Measurements from ENCODE around the gene RGS1. TPM values are rescaled to one million over a fixed set of nuclear protein-coding genes. Genes with fewer than 3 reads are reported as not detected.

RGS1 gene
- total RNA-seq, 1 experiment from 2014 or later, result not detected

GRCh38 chr1:192589813-192590212, 14.2 kb downstream of the RGS1 start:
- H3K79me1 ChIP-seq (ENCODE audit: insufficient read depth, low read depth, low read length, poor library complexity, severe bottlenecking), result no peaks in the 10 kb centered on the region
- no peaks in the 10 kb centered on the region for H3K9me3 ChIP-seq (ENCODE audit: control insufficient read depth, low read depth, low read length)
- H4K8ac ChIP-seq (replicated peaks; ENCODE audit: insufficient read length, low read depth, low read length), result no peak overlapping the region
- TF ChIP-seq CTCF (conservative IDR thresholded peaks at IDR 0.05), result no peak
- no peak overlapping the region for H3K4me3 Mint-ChIP-seq
- WGBS (ENCODE audit: extremely low coverage, insufficient read length, low lambda C conversion rate), result no CpG with 5 or more reads among the region's 3 CpGs
- H3K23me2 ChIP-seq (ENCODE audit: insufficient read length, low read depth, low read length, poor library complexity, severe bottlenecking), result no peaks in the 10 kb centered on the region
- H3K79me2 ChIP-seq (ENCODE audit: insufficient read depth, low read length), result no peaks in the 10 kb centered on the region
- H2AK5ac ChIP-seq (ENCODE audit: insufficient read length, low read length), result no peak overlapping the region
- no peak overlapping the region for H3T11ph ChIP-seq (ENCODE audit: low read length)
- no peak overlapping the region for H2AFZ ChIP-seq (ENCODE audit: low read length)
- H2BK15ac ChIP-seq (ENCODE audit: low read depth, low read length), result no peak overlapping the region
- no peaks in the 10 kb centered on the region for H4K20me1 ChIP-seq (ENCODE audit: control insufficient read depth, insufficient read depth, insufficient read length)
- H3K56ac ChIP-seq (ENCODE audit: insufficient read length, low read depth, low read length), result no peak overlapping the region
- H4K5ac ChIP-seq (ENCODE audit: insufficient read length, low read depth, low read length), result no peak overlapping the region
- no peaks in the 10 kb centered on the region for H3K36me3 Mint-ChIP-seq (ENCODE audit: insufficient read depth in 1 of 3, low read depth in 3 of 3)
- no peaks in the 10 kb centered on the region for H3K4me1 Mint-ChIP-seq
- H2BK20ac ChIP-seq (ENCODE audit: low read depth, low read length, poor library complexity, severe bottlenecking), result no peak overlapping the region
- H3K23ac ChIP-seq (ENCODE audit: insufficient read length, low read depth, low read length), result no peak overlapping the region
- DNase-seq, result no peak
- no peaks in the 10 kb centered on the region for H3K27me3 ChIP-seq (ENCODE audit: insufficient read depth, low read length)
- no peaks in the 10 kb centered on the region for H3K27me3 Mint-ChIP-seq (ENCODE audit: low read depth)
- no peak overlapping the region for H2BK120ac ChIP-seq (ENCODE audit: low read depth, low read length, poor library complexity, severe bottlenecking)
- no peak overlapping the region for H3K14ac ChIP-seq (ENCODE audit: insufficient read depth, low read length)
- H3K9ac ChIP-seq (ENCODE audit: extremely low read depth, insufficient read length, low read length), result no peak overlapping the region
- no peak overlapping the region for H3K18ac ChIP-seq (ENCODE audit: insufficient read length, low read depth, low read length)
- H3K4me2 ChIP-seq (ENCODE audit: insufficient read depth, insufficient read length, low read length), result no peak overlapping the region
- no peak overlapping the region for H4K91ac ChIP-seq (ENCODE audit: insufficient read length, low read depth, low read length)
- H3K9me3 Mint-ChIP-seq, result no peaks in the 10 kb centered on the region
- H3K27ac Mint-ChIP-seq, result no peak overlapping the region
- H3K4ac ChIP-seq (ENCODE audit: low read depth, low read length), result no peak overlapping the region
- H3K27ac ChIP-seq (ENCODE audit: insufficient read length, low read depth, low read length), result no peak overlapping the region
- H2BK5ac ChIP-seq (ENCODE audit: insufficient read length, low read length), result no peak overlapping the region
- no peak overlapping the region for H2BK12ac ChIP-seq (ENCODE audit: insufficient read length, low read depth, low read length)
- H3K4me1 ChIP-seq (ENCODE audit: insufficient read depth, low read length), result no peaks in the 10 kb centered on the region
